H1 (cell line): ENCODE data around the gene DHH. TPM values are rescaled to one million over a fixed set of nuclear protein-coding genes. Genes with fewer than 3 reads are reported as not detected.

Experiments
- BRCA1 ChIP-seq: IDR thresholded peaks from 2 replicates; pipeline ENCODE4 v1.6.1; 2012; ENCODE audit warnings: low read depth, low read length, improper control_type of control experiment
- CHD1 ChIP-seq: IDR thresholded peaks from 2 replicates; pipeline ENCODE4 v1.6.1; 2012; ENCODE audit warnings: low read depth, low read length, improper control_type of control experiment
- CHD7 ChIP-seq: fragments of 300-600 bp; sonication (generic); IDR thresholded peaks from 2 replicates; pipeline ENCODE4 v1.7.1; 2012; ENCODE audit warnings: low read length, moderate library complexity, mild to moderate bottlenecking, inconsistent platforms; ENCODE audit not compliant: insufficient replicate concordance
- PHF8 ChIP-seq: fragments of 200-600 bp; sonication (generic); conservative IDR thresholded peaks from 2 replicates; pipeline ENCODE4 v1.7.1; 2012; ENCODE audit warnings: low read depth, mild to moderate bottlenecking, inconsistent platforms, low read length, moderate library complexity
- RFX5 ChIP-seq: IDR thresholded peaks from 2 replicates; pipeline ENCODE4 v1.6.1; 2011; ENCODE audit warnings: low read depth, low read length, improper control_type of control experiment, borderline replicate concordance
- SP1 ChIP-seq: IDR thresholded peaks from 2 replicates; pipeline ENCODE4 v1.6.1; 2011; ENCODE audit warnings: low read depth, low read length
- polyA plus RNA-seq, 7 experiments: library from polyadenylated mRNA; depleted of rRNA in 3 of 7; stranded (reverse) in 5 of 7; unstranded in 2 of 7; fragments of >200 nt in 5 of 7; fragments of 200-250 nt in 2 of 7; gene quantifications; 1 replicate in 5 of 7; 2 replicates in 1 of 7; 4 replicates in 1 of 7; pipeline versions ENCODE4 v1.2.1 to v1.2.3, GENCODE V29; 2011 to 2013; ENCODE audit warnings: missing spikeins in 2 of 7, mixed read lengths in 2 of 7
- total RNA-seq: library from RNA; stranded (reverse); fragmentation: NEBNext Ultra II Directional; extraction: Animal tissue kit (Norgen Biotek cat#: 25700); gene quantifications from 2 replicates; pipeline ENCODE4 v1.2.1, GENCODE V29; 2021
- TF ChIP-seq, protein P1 (sequence below): IDR thresholded peaks from 2 replicates; pipeline ENCODE4 v1.6.1; 2011; ENCODE audit warnings: low read depth, mild to moderate bottlenecking, low read length; ENCODE audit not compliant: insufficient read depth

DHH gene
- total and polyA plus RNA-seq, 2 of the 8 experiments (the other 6 are each of a cell fraction or from before 2014, with no cell fraction given) = 0.03 to 0.11 TPM

- TF ChIP-seq CHD7 (no peak), CHD1 (no peak), PHF8 (no peak), SP1 (no peak), BRCA1 (no peak), RFX5 (no peak)
- TF ChIP-seq, protein P1, sequence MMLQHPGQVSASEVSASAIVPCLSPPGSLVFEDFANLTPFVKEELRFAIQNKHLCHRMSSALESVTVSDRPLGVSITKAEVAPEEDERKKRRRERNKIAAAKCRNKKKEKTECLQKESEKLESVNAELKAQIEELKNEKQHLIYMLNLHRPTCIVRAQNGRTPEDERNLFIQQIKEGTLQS = no peak
Observed at GRCh38 chr12:49097381-49097780, 2.8 kb upstream of the DHH start (continued).
